D341Med (cell line): ENCODE results near the gene ZNF197.
A peak's percentile ranks its signal among the peaks of the same experiment; 100 is the strongest.
"Not testable (repeated sequence)": the region's sequence is repeated elsewhere in the genome, so short reads cannot be mapped to it uniquely, and the experiment has no call there.

ENCODE experiments used
- DNase-seq: peaks from one replicate; pipeline ENCODE4 v3.0.0; 2012; ENCODE audit warnings: low spot score

Gene ZNF197

GRCh38 chr3:44624749-44625480 lies at the start of gene ZNF197:
TSS of gene ZNF197 (plus strand) at chr3:44625036. CDS start at chr3:44629155, 4,119 bp downstream.
- peak; percentile 93 for DNase-seq

GRCh38 chr3:44576613-44577012 lies 48.2 kb upstream of the ZNF197 start:
- DNase-seq, result no peak

GRCh38 chr3:44577354-44577952 lies 47.4 kb upstream of the ZNF197 start:
- not testable (repeated sequence) for DNase-seq

DNA sequence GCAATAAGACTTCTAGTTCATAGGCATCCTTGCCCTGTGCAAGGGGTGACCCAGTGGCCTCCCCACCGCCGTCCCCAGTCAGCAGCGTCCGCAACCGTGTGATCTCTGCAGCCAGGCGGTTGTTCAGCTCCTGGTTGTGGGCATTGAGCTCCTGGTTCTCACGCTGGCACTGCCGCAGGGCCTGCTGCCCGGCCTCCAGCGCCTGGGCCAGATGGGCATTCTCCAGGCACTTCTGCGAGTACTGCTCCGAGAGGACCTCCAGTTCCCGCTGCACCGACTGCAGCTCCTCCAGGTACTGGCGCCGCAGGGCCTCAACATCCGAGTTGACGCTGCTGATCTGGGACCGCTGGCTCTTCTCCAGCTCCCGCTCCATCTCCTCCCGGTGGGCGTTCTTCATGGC lies 46.5 kb upstream of the ZNF197 start:
- not testable (repeated sequence) for DNase-seq

DNA sequence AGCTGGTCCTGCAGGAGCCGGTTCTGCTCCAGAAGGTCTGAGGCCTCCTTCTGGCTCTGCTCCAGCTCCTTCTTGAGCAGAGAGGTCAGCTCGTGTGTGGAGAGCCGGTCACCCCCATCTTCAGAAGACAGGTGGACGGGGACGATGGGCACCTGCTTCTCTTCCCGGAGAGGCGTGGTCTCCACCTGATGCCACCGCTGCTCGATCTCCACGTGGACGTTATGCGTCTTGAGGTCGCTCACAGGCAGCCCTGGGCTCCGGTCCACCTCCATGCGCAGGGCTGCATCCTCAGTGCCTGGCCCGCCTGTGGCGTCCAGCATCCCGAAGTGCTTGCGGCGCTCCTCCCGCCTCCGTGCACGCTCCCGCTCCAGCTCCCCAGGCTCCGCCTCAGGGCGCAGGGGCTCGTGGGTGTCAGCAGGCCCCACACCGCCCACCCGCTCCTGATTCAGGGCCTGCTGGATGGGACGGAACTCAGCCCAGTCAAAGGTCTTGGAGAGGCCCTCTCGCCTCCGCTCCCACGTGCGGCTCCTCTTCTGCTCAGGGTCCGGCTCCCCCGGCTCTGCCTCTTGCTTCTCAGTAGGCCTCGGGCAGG lies 45.8 kb upstream of the ZNF197 start:
- not testable (repeated sequence) for DNase-seq

DNA sequence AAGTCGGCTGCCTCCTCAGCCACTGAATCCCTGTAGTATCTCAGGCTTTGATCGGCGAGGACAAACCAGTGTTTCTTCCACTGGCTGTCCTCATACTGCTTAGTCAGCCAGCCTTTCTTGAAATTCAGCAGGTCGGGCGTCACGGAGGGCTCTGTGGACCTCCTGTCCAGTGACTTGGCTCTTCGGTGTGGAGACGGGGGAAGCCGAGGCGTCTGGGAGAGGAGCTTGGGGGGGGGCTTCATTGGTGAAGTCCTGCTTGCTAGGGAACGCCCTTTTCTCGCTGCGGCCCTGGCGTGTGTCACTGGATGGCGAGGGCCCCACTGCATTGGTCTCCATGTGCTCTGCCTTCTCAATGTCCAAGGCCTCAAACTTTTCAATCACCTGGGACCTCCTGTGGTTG lies 45.1 kb upstream of the ZNF197 start:
- DNase-seq, result not testable (repeated sequence)

GRCh38 chr3:44580971-44581370 lies 43.9 kb upstream of the ZNF197 start:
- DNase-seq, result not testable (repeated sequence)

DNA sequence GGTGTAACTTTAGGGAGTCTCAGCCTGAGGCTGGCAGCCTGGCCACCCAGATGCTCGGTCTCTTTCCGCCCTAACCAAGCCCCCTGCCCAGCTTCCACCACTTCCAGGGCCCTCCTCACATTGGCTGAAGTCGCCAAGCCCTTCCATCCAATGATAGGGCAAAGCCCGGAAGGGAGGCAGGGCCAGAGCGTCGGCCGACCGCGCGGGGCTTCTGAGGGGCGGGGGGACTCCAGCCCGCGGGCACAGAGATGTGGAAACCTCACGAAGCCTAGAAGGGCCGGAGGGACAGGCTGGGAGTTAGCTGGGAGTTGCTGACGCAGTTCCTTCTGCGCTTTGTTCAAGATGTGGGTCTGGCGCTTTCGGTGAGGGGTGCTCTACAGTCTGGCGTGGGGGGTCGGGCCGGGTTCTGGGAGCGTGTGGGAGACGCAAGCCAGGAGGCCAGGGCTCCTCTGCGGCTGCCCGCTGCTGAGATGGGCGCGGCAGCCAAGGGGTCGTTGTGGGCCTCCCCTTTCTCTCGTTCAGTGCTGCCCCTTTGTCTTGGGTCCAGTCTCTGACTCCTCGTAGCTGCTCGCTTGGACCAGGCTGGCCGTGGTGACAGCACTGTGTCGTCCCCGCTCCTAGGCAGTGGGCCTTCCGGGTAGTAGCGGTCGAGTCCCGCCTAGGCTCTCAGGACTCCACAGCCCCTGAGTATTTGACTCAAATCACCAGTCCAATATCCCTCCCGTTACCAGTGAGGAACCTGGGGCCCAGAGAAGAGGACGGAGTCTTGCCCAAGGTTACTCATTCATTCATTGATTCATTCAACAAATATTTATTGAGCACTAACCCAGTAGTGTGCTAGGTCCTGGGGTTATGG lies 40.0 kb upstream of the ZNF197 start, which contains the start of gene ZNF660:
TSS of gene ZNF660 (plus strand) at position 319 of the 856 bp plus-strand sequence. CDS start 9,230 bp downstream, outside the sequence.
- peak; percentile 95 for DNase-seq

DNA sequence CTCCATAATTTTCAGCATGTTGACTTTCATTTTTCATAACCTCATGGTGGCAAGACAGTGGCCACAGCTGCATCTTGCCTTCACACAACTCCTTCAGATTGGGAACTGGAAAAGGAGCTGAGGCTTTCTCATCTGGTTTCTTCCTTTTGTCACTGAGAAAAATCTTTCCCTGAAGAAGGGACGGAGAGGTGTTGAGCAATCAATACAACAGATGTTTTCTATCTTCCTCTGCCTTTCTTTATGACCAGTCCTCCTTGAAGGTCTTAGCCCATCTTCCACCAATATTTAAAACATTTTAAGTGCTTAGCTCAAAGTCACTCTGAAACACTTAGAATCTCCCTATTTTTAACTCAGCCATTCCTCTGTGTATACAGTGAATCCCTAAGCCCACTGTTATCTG lies 28.2 kb upstream of the ZNF197 start:
- no peak for DNase-seq

DNA sequence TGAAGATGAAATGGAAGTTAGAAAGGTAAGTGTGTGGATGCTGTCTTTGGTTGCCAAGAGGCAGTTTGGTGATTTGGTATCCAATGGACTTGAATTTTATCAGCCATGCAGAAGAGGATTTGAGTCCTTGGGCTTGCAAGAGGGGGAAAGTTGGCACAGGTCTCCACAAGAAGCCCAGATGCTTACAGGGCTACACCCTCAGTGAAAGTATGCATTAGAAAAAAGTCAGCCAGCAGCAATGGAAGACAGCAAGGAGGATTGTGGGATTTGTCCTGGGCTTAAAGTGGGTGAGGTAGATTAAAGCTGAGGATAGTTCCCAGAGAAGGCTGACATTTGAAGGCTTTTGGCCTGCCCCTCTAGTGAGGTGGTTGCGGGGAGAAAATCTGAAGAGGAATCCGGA lies 23.1 kb upstream of the ZNF197 start:
- DNase-seq, result no peak

DNA sequence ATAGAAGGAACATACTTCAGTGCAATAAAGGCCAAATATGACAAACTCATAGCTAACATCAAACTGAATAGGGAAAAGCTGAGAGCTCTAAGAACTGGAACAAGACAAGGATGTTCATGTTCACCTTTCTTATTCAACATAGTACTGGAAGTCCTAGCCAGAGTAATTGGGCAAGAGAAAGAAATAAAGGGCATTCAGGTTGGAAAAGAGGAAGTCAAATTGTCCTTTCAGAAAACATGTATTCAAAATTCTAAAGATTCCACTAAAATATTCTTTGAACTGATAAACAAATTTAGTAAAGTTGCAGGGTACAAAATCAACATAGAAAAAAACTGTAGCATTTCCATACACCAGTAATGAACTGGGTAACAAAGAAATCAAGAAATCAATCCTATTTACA lies 12.2 kb upstream of the ZNF197 start:
- no peak for DNase-seq

GRCh38 chr3:44628716-44629115 lies 3.9 kb downstream of the ZNF197 start:
- DNase-seq, result no peak

GRCh38 chr3:44632193-44632592 lies 7.4 kb downstream of the ZNF197 start:
- DNase-seq, result no peak

DNA sequence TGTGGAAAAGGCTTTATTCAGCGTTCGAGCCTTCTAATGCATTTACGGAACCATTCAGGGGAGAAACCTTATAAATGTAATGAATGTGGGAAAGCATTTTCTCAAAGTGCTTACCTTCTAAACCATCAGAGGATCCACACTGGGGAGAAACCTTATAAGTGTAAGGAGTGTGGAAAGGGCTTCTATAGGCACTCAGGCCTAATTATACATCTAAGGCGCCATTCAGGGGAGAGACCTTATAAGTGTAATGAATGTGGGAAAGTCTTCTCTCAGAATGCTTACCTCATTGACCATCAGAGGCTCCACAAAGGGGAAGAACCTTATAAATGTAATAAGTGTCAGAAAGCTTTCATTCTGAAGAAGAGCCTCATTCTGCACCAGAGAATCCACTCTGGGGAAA lies 17.5 kb downstream of the ZNF197 start:
- no peak for DNase-seq

DNA sequence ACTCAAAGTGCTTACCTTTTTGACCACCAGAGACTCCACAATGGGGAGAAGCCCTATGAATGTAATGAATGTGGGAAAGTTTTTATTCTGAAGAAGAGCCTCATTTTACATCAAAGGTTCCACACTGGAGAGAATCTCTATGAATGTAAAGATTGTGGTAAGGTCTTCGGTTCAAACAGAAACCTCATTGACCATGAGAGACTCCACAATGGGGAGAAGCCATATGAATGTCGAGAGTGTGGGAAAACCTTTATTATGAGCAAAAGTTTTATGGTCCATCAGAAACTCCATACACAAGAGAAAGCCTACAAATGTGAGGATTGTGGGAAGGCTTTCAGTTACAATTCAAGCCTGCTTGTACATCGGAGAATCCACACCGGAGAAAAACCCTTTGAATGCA lies 18.2 kb downstream of the ZNF197 start:
- no peak for DNase-seq

- DNase-seq, result no peak
These were observed 22.9 kb downstream of the ZNF197 start for GRCh38 chr3:44647771-44648170.

DNA sequence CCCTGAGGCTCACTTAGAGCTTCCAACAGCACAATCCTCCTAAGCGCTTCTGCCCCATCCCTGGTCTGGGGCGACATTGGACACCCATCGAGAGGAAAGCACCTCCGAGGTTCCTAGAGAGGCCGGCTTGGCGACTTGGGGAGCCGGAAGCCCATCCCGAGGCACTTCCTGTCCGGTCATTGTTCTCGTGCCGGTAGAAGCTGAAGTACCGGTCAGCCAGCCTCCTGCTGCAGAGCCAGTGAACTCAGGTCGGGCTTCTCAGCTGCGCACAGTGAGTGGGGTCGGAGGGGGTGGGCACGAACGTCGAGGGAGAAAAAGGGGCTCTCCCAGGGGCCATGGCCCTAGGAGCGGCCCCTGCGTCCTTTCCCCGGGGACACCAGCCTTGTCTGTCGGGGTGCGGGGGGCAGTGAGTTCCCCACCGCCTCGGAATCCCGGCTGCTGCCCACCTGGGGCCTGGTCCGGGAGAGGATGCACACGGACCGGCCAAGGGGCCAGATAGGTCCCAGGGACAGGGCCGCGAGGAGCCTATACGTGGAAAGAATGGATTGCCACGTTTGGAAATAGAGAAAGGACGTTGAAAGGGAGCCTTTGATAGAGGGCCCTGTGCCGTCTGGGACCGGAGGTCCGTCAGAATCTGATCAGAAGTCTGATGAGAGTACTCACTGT lies 23.9 kb downstream of the ZNF197 start, which contains the start of gene ZNF35:
TSS of gene ZNF35 (plus strand) at position 169 of the 666 bp plus-strand sequence. CDS start 2,336 bp downstream, outside the sequence.
- DNase-seq, result peak; percentile 91

- DNase-seq, result no peak
These were observed 24.9 kb downstream of the ZNF197 start for GRCh38 chr3:44649709-44650108.

DNA sequence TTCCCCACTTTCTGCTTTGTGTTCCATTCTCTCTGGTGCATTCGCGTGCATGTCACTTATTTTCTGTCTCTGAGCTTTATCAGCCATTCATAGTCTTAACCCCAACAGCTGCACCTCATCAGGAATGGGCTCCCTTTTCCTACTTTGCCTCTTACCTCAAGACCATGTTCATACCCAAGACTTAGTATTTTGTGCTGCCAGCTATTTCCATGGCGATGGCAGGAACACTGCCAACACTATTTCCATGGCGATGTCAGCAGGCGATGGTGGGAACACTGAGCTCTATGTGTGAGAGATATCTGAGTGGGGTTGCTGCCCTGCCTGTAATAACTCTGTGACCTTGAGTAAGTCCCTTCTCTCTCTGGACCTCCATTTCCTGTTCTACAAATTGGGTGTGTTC lies 29.2 kb downstream of the ZNF197 start:
- DNase-seq, result no peak

- no peak for DNase-seq
These were observed 34.2 kb downstream of the ZNF197 start for GRCh38 chr3:44659015-44659414.

- DNase-seq, result no peak
These were observed 34.6 kb downstream of the ZNF197 start for GRCh38 chr3:44659434-44659833.

- no peak for DNase-seq
These were observed 36.4 kb downstream of the ZNF197 start for GRCh38 chr3:44661189-44661588.
